ENCODE measurements around the gene GJC2. TPM values are rescaled to one million over a fixed set of nuclear protein-coding genes. Genes with fewer than 3 reads are reported as not detected.
"Not testable (repeated sequence)": the region's sequence is repeated elsewhere in the genome, so short reads cannot be mapped to it uniquely, and the experiment has no call there.

GJC2 gene
- total RNA-seq = 1.2 TPM

DNA sequence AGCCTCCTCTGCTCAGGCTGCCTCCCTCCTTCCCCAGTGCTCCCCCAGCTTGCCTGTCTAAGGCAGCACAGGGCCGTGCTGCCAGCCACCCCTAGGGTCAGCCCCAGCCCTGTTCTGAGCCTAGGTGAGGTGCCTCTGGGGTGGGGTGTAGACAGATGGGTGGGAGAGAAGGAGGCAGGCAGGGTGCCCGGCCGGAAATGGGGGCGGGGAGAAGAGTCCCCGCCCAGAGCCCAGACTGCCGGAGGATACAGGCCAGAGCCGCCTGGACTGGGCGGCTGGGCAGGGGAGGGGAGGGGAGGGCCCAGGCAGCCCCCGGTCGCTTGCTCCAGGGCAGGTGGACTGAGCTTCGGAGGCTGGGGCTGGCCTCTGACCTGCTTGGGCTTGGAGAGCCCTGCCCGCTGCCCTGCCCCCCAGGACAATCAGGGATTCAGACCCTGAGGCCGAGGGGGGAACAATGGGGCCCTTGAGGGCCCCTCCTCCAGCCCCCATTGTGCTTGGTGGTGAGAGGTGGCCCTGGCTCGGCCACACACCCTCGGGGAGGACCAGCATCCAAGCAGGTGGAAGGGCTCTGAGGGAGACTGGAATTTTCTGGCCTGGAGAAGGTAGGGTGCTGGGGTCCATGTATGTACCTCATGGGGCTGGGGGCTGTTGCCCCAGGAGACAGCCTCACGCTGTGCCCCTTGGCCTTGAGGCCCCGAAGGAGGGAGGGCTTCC, at the start of gene GJC2:
Gene GJC2, plus strand, starts transcription at position 525 of the 714 bp plus-strand sequence. CDS start 7,829 bp downstream, outside the sequence.
- no peak for DNase-seq

DNA sequence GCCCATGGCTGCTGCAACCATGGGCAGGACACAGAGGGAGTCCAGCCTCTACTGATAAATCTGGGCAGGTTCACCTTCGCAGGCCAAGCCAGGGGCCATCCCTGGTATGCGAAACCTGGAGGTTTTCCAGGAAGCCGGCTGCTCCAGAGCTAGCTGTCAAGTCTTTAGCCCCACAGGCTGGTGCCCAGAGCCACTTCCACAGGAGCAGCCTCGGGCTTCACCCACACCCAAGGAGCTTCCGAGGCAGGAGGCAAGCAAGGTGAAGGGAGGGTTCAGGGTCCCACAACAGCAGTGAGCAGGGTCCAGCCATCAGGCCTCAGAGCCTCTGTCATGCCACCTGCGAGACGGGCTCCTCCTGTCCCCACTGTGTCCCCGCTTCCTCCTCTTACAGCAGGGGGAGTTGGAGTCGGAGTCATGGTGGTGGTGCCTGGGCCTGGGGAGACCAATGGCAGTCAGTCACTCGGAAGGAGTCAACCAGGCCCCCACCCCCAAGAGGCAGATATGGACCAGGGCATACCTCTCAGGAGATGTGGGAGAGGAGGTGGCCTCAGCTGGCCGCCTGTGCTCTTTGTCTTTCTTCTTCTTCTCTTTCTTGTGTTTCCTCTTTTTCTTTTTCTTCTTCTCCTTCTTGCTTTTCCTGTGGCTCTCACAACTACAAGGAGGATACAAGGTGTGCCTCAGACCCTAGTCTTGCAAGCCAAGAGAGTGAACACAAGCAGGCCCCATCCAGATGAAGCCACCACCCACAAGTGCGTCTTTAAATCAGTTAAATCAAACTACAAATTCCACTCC, 48.7 kb upstream of the GJC2 start:
- no peak for DNase-seq

DNA sequence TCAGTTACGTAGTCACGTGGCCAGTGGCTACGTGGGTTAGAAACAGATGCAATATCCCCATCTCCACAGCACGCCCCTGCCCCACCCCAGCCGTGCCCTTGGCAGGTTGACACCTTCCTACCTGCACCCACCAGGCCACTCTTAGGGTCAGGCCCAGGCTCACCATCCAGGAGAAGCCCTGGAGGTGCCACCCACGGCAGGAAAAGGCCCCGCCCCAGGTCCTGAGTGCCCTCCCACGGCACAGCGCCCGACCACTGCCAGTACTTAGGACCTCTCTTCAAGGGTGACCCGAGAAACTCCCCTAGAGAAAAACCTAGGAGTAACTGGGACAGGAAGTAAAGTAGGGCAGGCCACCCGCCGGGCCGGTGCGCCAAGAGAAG, 48.1 kb upstream of the GJC2 start:
- no peak for DNase-seq

DNA sequence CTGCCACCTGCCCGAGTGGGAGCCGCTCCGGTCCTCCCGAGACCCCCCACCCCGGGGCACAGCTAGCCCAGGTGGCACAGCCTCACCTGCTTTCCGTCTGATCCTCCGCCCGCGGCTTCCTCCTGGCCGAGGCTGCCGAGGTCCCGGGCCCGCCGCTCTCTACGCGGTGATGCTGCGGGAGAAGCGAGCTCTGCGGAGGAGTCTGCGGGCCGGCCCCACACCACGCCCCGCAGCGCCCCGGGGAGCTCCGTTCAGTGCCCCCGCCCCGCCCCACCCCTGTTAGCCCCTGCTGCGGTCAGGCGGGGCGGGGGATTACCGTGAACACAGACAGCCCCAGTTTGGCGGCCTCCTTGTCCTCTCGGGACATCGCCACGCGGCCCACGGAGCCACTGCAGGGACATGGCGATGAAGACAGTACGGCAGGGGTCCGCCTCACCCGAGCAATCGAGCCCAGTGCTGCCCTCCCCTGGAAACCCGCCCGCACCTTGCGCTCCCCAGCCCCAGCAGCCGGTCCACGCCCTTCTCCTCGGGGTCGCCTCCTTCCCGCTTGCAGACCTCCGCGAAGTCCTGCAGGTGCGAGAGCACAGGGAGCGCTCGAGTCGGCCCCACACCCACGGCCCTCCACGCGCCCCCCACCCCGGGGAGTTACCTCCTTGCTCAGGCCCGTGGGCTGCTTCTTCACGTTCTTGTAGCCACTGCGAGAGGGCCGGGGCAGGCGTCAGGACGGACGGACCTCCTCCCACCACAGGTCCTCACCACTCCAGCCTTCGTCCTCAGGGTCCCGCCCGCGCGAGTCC, 47.5 kb upstream of the GJC2 start:
- no peak for DNase-seq

DNA sequence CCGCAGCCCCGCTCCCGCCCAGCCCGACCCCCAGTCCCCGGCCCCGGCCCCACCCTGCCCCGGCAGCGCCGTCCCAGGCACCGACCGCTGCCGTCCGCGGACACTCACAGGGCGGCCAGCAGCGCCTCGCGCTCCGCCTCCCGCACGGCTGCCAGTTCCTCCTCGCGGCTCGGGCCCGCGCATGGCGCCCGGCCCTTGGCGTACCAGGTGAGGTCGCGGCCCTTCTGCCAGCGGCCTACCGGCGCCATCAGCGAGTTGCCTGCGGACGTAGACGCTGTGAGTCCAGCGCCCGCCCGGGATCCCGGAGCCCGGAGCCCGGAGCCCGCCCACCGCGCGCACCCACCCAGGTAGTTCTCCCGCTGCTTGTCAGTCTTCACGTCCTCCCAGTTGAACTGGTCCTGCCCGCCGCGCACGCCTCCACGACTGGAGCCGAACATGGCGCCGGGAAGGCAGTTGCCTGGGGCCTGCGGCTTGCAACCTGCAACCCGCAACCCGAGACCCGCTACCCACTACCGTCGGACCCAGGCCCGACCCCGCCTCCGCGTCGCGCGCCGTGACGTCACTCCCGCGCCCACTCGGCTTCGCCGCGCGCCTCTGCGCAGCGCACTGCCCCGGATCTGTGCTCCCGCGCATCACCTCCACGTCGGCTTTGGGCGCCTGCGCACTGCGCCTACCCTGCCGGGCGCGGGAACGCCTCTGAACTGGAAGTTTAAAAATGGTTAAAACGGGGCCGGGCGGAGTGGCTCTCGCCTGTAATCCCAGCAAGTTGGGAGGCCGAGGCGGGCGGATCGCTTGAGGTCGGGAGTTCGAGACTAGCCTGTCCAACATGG, 46.7 kb upstream of the GJC2 start, which contains the start of gene C1orf35:
Gene C1orf35, minus strand, starts transcription at position 535 of the 830 bp plus-strand sequence. Its CDS starts 98 bp downstream, at position 437.
- peak; percentile 90 for DNase-seq

DNA sequence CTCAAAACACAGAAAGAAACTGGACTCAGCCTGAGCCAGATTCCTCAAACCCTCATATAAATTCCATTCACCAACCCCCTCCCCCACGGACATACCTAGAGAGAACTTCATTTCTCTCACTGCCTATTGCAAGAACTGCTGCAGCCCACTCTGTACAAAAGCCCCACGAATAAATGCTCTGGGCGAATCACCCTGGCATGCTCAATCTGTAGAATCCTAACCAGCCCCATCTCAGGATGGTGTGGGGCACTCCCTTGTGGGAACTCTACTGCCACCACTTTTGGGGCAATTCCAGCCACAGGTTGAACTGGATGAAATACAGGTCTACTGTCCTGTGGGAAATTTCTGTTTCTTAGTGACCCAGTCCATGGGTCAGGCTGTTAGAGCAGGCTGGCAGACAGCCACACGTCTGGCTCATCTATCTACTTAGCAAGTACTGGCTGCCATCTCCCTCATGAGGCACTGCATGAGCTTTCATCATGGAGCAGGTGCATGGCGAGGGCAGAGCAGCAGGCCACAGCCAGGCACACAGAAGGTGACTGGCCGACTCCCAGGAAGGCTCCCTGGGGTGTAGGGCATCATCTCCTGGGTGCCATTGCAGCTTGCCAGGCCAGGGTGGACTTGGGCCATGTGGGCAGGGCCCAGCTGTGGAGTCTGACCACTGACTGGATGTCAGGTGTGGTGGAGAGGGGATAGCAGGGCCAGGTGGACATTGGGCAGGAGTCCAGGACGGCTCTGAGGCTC, 45.0 kb upstream of the GJC2 start:
- no peak for DNase-seq

DNA sequence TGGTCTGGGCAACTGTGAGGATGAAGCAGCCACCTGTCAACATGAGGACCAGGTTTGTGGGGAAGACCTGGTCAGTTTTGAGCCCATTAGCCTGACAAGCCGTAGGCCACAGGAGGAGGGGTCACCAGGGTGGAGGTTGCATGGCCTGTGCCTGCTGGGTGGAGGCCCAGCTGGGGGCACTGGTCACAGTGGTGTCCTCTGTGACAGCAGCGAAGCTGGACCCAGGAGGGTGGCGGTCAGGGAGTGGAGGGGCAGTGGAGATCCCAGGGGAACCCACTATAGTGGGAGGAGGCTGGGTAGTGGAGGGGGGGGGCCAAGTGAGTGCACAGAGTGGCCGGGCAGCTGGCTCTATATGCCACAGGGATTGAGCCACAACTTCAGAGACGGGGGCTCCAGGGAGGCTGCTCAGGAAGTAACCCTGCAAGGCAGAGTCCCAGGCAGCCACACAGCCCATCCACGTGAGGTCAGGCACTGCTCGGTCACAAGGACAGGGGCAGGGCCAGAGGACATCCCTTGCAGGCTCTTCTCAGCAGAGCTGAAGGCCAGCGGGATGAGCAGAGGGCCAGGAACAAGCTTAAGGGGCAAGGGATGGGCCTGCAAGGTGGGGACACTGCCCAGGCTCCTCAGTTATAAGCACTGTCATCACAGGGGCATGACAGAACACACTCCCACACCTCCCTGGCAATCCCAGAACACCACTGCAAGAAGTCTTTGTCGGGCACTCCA, 44.3 kb upstream of the GJC2 start:
- no peak for DNase-seq

DNA sequence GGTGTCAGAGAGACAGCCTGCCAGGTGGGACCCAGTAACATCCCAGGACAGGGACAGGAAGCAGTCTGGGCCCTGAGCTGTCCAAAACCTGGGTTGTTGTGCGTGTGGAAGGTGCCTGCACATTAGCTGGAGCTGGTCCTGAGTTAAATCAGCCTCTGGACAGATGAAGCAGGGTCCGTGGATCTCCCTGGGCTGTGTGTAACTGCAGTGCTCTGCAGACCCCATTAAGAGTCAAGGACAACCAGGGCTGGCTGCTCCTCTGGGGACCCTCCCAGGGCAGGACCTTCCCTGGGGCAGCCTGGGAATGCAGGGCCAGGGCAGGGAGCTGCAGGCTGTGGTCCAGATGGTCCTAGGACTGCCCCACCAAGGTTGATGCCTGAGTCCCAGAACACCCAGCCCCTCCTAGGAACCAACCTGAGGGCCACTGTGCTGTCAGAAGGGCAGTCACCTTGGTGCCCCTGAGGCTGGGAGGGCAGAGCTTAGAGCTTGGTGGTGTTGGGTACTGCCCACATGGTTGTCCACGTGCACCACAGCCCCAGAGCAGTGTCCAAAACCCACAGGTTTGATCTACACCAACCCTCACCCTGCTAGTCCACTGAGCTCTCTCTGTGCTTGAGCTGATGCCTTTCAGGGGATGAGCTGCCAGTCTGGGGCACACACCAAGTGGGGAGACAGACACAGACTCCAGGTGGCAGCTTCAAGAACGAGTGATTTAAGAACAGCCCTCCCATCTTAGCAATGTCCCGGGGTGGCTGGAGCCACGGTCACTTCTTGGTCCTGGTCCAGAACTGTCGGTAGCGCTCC, 43.5 kb upstream of the GJC2 start:
- no peak for DNase-seq

DNA sequence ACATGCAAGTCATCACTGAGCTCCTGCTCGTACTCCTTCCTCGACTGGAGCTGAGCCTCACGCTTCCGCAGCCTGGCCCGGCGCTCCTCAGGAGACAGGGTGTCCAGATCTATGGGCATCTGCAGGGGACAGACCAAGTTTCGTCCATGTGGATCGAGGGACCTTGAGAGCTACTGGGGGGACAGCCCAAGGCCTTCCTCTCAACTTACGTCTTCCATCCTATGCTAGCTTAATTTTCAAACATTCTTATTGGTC, 43.0 kb upstream of the GJC2 start:
- no peak for DNase-seq

DNA sequence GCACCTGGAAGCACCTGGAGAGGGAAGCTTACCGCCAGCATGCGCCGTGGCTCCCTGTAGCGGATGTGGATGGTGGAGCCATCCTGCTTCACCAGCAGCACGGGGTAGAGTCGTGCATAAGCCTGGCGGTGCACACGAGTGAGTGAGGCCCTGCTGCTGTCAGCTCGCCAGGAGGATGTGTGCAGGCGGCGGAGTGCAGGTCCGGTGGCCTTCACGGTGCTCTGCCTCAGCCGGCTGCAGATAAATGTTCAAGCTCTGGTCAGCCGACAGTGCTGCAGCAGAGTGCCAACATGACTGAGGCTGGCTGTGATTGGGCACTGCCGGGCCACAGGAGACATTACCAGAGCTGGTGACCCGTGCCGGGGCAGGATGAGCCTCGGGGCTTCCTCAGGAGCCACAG, 42.1 kb upstream of the GJC2 start:
- no peak for DNase-seq

DNA sequence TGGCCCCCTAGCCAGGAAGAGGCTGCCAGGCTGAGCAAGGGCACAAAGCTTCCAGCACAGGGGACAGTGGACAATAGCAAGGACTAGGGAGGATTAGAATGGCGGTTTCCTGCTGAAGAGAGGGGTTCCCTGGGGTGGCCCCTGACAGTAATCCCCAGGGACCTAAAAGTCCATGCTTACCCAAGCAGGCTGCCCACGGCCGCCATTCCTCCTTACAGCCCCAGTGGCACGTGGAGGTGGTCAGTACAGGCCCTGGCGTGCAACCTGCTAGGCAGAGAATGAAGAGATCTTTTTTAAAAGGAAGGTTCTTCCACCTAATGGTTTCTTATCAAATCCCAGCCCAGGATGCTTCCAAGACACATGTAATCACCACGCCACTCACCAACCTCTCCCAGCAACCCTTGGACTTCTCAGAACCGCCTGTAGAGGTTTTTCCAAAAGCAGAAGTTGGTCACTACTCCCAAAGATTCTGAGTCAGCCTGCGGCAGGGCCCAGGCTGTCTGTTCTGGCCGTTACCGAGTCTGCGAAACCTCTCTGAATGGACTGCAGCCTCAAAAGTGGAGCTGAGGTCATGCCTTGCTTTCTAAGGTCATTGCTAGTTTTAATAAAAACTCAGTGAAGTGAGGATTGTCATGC, 41.6 kb upstream of the GJC2 start:
- no peak for DNase-seq

DNA sequence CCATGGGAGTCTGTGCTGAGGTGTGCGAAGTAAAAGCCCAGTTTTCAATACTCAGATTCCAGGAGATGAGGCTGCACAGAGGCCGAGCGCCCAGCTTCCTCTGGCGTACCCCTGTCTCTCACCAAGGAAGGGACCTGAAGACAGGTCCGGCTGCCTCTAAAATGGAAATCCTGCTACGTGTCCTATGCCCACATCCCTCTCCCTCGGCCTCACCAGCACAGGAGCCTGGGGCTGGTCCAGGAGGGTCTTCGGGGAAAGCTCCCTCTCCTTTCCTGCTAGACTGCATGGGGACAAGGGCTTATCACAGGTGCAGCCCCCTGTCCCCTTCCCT, 41.0 kb upstream of the GJC2 start:
- DNase-seq = no peak

DNA sequence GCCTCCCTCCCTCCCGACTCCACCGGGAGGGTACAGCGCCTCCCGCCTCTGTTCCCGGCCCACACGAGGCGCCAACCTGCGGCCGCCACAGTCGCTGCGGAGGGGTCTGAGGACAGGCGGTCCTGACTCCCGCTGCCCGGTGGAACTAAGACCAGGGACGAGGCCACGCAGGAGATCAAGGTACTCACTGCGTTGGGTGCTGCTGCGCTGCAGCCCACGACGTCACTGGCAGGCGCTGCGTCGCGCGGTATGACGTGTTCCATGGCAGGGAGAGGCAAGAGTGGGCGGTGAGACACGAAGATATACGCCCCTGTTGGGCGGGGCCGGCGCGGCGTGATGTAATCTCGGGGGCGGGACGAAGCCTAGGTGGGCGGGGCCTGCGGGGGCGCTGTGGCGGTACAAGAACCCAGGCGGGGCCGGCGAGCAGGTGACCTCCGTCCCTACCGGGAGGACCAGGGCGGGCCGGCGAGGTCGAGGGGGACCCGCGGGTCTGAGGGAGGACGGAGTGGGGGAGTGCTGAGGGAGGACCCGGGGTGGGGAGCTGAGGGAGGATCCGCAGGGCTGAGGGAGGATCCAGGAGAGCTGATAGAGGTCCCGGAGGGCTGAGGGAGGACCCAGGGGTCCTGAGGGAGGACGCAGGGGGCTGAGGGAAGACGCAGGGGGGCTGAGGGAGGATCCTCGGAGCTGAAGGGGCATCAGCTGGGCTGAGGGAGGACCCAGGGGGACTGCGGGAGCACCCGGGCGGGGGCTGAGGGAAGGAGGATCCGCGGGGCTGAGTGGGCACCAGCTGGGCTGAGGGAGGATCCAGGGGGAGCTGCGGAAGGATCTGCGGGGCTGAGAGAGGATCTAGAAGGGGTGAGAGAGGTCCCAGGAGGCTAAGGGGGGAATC, 40.4 kb upstream of the GJC2 start, which contains the start of gene MRPL55:
Gene MRPL55, minus strand, starts transcription at position 227 of the 889 bp plus-strand sequence. CDS start 1,039 bp downstream, outside the sequence.
- peak; percentile 96 for DNase-seq

DNA sequence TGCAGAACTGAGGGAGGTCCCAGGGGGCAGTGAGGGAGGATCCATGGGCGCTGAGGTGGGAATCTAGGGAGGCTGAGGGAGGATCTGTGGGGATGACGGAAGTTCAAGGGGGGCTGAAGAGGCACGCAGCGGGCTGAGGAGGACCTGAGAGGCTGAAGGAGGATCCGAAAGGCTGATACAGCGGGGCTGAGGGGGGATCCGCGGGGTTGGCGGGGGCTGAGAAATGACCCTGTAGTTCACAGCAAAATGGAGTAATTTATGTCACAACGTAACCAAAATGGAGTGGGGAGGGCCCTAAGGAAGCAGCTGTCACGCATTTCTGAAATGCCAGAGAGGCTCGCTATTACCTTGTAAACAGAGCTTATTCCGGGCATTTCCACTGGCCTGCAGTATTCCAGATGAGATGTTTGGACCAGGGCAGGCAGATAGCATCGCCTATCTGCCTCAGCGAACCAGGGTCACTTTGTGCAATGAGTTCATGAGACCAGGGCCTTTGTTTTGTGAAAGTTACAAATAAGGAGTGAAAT, 39.7 kb upstream of the GJC2 start:
- no peak for DNase-seq

DNA sequence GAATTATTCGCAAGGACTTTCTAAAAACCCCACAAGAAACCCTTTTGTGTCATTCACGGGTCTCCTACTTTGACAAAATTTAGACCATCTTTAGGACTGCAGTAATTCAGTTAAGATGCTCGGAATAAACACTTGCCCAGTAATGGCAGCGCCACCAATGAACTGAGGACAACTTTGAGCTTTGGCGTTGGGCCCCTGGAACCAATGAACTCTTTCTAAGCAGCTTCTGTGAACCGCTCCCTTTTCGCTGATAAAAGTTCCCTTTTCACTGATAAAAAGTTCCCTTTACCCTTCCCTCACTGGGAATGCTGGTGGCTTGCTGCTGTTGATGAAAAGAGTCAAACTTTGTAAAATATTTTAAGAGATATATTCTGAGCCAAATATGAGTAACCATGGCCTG, 39.2 kb upstream of the GJC2 start:
- no peak for DNase-seq

DNA sequence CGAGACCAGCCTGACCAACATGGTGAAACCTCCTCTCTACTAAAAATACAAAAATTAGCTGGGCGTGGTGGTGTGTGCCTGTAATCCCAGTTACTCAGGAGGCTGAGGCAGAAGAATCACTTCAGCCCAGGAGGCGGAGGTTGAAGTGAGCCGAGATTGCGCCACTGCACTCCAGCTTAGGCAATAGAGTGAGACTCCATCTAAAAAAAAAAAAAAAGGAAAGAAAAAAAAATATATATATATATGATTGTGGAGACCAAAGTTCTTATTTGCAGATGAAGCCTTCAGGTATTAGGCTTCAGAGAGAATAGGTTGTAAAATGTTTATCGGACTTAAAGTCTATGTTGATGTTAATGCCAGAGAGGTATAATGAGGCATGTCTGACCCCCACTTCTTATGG, 38.4 kb upstream of the GJC2 start:
- DNase-seq = not testable (repeated sequence)

DNA sequence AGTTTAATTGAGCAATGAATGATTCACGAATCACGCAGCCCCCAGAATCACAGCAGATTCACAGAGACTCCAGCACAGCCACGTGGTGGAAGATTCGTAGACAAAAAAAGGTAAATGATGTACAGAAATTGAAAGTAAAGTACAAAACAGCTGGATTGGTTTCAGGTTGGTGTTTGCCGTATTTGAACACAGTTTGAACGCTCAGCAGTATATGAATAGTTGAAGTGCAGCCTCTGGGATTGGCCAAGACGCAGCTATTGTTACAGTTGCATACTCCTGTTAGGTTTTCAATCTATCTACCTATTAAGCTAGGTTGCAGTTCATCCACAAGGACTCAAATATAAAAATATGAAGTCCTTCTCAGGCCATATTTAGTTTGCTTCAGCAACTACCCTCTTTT, 37.6 kb upstream of the GJC2 start:
- no peak for DNase-seq

DNA sequence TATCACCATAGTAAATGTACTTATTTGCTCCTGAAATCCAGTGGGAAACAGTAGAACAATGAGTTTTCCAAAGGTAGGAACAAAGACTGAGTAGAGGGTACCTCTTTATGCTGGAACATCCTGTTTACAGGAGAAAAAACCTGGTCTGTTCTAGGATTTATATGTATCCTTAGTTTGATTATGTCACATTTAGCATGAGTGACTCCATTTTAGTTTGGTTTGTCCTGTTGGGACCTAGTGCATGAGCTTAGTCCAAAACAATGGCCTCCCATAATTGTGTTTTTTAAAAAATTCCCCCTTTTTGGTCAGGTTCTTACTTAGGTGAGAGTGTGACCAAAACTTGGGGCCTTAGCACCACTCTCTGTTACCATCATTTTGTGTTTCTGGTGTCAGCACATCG, 37.1 kb upstream of the GJC2 start:
- DNase-seq = no peak

Measured in skin of body (tissue), 2 donors.